HG03139 (cell line): Measurements from ENCODE around the gene RET.

ENCODE experiments used
- ATAC-seq: cut with Tn5 transposase; IDR thresholded peaks from one replicate; pipeline ENCODE4 v1.9.1; 2021; ENCODE audit not compliant: unreplicated experiment

Gene RET

DNA sequence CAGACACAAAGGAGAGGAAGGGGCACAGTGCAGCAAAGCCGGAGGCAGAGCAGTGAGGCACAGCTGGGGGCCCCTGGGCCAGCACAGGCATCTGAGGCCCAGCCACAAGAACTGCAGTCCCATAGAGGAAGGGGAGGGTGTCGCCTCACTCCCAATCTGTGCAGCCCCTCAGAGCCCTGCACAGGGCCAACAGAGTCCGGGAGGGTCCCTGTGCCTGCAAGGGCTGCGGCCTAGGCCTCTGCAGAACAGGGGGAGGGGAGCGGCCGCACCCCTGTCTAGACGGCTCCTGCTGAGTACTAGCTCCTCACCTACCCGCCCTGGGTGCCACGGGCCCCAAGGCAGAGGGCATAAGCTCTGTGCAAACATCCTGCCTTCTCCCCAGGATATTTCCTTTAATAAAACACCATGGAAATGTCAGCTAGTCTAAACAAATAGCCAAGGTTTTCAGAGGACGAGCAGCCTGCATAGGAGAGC, 32.4 kb upstream of the RET start:
- no peak for ATAC-seq

DNA sequence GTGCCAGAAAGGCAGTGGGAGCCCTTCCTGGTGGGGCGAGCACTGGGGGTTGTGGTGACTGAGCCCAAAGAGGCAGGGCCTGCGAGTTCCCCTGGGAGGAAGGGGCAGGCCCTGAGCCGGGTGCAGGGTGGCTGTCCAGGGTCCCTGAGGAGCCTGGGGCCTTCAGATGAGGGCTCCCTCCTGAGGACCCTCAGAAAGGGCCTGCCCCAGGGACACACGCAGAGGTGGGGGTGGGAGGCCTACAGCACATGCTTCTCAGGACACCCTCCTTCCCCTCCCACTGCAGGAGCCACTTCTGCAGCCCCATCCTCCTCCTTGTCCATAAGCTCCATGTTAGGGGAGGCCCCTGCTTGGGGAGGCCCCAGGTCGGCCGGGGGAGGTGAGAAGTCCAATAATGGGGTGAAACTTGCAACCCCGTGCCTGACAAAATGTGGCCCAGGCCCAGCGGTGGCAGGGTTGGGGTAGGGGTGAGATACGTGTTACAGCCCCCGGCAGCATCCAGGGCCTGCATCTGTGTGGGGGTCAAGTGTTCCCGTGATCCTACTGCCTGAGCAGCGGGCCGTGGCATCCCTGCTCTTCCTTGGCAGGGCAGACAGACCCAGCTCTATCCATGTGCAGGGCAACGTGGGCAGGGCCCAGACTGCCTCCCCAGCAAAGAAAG, 31.8 kb upstream of the RET start:
- no peak for ATAC-seq

DNA sequence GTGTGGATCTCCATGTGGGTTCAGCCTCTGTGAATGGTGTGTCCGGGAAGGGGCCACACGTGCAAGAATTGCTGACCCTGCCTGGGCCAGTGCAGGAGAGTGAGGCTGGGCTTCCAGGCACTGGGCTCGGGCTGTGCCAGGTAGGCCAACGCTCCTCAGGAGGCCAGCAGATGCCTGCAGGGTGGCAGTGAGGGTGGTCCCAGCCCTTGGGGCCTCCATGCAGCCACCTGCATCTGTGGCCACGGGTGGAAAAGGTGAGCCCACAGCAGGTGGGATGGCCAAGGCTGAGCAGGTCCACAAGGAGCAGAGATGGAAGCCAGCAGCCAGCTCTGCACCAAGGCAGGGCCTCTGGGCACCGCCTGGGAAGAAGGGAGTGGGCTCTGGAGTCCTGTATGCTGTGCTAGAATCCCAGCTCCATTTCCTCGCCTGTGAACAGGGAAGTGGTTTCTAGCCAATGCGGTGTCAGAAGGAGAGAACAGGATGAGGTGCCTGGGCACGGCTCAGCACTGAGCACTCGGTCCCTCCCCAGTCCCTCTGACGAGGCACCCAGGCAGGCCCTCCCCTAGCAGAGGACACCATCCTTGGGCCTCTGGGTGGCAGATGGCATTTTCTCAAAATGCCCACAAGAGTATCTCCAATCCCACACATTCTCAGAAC, 31.1 kb upstream of the RET start:
- ATAC-seq: no peak

DNA sequence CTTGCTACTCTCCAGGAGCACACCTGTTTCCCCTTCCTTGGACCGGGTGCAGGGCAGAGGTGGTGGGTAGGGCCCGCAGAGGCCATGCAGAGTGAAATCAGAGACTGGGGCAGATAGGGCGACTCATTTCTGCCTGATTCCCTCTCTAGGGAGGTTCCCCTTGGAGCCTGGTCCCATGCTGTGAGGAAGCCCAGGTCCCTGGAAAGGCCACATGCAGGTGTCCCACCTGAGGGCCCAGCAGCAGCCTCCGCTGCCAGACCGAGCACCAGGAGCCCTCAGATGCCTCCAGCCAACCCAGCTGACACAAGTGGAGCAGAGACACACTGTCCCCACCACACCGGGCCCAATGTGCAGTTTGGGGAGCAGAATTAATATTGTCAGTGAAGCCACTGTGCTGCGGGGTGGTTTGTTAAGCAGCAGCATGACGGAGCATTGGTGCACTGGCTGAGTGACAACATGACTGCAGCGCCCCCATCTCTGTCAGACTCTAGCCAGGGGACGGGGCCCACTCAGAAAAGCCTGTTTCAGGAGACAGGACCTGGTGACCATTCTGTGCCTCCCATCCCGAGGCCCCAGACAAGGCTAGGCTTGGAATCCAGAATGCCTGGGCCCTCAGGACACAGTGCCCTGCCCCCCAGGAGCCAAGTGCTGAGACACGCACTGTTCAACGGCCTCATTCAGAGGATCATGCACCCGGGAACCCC, 30.4 kb upstream of the RET start:
- ATAC-seq: no peak

DNA sequence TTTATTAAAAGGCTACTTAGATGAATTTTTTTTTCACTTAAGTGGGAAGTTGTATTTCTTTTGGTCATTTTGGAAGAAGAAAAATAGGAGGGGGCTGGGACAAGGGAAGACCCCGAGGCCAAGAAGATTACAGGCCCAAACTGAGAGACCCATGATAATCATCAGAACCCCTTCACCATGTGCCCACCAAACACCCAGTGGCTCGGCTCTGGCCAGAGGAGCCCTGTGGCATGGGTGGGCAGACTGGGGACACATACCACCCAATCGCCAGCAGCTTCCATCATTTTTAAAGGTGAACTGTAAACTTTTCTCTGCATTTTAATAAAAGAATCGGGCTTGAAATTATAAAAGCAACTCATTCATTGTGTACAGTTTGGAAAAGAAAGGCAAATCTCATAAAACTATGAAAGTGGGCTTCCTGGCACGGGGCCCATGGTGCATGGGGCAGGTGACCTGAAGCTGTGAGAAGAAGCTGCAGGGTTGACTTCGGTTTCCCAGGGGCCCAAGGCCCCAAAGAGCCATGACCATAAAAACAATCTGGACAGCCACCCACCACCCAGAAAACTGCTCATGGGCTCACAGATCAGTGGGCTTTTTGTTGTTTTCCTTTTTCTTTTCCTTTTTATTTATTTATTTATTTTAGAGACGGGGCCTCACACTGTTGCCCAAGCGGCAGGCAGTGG, 29.4 kb upstream of the RET start:
- ATAC-seq: no peak

DNA sequence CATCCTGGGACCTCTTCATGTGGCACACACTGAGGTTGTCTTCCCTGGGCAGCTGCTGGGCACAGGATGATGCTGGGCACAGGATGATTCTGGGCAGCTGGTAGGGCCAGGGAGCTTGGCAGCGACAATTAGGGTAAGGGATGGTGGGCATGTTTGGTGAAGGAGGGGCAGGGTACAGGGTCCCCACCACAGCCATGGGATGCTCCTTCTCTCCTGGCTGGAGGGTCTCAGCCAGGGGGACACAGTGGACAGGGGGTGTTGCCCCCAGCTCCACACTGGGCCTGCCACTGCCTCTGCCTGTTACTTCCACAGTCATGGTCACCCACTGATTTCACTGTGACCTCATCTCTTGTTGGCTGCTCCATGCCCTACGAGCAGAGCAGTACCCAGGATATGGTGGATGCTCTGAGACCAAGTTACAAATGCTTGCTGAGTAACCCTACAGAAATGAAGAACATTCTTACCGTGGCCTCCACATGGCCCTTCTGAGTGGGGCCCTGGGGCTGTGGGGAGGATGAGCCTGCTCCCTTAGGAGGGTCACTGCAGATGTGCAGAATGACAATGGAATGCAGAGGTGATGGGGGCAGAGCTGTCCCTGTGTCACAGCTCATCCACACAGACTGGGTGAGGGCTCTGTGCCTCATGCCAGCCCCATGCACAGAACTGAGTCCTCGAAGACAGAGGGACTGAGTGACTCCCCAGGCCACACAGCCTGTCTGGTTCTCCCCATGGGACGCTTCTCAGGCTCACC, 28.4 kb upstream of the RET start:
- ATAC-seq: no peak

DNA sequence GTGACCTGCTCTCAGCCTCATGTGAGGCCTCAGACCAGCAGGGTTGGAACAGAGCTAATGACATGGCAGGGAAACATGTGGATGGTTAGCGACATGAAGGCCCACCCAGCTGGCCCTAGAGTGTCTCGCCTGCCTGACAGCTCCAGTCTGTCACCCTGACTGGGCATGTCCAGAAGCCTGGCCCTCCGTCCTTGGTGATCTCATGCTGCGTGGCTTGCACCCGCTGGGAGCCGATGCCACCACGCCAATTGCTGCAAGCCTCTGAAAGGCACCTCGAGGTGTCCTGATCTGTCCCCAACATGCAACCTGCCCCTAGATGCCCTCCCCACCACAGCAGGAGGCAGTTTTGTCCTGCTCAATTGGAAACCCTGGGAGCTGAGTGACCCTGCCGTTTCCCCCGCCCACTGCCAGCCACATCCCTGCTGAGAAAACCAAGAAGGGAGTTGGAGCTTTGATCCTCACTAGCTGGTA, 27.8 kb upstream of the RET start:
- no peak for ATAC-seq

DNA sequence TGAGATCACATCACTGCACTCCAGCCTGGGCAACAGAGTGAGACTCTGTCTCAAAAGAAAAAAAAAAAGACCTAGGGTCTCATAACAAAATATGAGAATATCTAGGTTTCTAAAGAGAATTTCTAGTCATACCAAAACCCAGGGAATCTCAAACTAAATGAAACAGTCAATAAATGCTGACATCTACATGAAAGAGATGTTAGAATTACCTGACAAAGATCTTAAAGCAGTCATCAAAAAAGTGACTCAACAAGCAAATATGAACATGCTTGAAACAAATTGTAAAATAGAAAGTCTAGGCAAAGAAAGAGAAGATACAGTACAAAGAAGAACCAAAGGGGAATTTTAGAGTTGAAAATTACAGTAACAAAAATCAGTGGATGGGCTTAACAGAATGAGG, 26.9 kb upstream of the RET start:
- no peak for ATAC-seq

DNA sequence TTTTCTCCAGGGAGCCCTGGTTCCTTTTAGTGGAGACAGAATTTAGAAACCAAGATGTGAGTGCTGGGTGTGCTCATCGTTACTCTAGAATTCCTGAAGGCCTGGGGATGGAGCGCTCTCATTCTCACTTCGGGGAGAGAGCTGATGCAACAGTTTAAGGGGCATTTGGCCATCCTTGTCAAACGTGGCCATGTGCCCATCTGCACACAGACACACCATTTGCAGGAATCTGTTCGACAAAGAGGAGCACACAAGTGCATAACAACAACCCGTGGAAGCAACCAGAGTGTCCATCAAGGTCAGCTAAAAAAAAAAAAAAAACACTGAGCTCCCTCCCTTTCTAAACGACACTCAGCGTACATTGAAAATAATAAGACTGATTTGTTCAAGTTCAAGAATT, 23.0 kb upstream of the RET start:
- ATAC-seq: no peak

DNA sequence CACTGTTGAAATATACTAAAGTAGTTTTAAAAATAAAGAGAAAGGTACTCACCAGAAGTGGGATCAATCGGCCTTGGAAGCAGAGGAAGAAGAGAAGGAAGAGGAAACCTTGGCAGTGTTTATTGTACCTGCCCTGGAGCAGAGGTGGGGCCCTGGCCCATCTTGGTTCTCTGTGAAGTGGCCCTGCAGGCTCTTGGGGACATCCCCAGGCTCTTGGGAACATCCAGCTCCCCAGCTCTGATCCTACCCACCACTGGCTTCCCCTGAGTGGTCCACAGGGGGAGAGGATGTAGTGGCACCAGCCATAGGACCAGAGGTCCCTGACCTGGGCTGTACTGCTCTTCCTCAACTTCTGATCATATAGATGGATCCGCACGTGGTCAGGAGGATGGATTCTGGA, 22.3 kb upstream of the RET start:
- no peak for ATAC-seq

DNA sequence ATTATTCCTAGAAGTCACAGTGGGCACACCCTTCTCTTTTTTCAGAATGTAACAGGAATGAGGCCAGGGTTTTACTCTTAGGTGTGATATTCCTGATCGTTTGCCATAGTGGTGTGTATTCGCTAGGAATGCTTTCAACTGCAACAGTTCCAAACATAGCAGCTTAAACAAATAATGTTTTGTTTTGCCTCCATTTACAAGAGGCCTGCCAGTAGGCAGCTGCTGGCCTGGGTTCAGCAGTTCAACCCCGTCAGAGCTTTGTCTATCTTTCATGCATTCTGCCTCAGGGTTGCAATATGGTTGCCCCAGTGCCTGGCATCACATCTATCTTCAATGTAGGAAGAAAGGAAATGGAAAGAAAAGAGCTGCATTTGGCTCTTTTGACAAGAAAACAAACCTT, 21.7 kb upstream of the RET start:
- no peak for ATAC-seq

DNA sequence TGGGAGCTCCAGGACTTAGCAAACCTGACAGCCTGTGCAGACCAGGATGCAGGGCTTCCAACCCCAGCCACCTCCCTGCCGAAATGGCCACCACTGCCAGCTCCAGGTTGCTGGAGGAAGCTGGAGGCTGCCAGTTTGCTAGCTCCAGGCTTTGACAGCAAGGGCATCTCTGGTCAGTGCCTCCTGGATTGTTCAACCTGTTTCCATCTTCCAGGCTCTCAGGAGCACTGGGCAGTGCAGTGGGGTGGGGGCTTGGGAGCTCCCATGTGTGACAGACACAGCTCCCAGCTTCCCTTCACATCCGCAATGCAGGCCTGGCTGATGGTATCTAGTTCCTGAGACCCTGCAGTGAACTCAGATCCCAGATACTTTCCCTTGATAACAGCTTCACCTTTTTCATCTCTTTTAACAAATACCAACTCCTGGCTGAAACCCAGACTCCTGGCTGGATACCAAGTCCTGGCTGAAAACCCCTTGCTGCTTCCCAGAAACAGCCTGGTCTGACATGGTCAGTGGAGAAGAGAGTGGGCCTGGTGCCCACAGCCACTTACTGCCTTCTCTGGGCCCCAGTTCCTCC, 20.8 kb upstream of the RET start:
- no peak for ATAC-seq

DNA sequence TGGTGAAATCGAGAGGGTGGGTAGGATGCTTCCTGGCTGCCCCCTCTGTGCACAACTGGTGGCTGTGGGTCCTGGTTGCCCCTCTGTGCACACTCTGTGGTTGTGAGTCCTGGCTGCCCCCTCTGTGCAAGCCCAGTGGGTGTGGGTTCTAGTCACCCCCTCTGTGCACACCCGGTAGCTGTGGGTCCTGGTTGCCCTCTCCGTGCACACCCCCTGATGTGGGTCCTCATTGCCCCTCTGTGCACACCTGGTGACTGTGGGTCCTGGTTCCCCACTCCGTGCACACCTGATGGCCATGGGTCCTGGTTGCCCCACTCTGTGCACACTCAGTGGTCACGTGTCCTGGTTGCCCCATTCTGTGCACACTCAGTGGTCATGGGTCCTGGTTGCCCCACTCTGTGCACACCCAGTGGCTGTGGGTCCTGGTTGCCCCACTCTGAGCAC, 20.3 kb upstream of the RET start:
- ATAC-seq: no peak

DNA sequence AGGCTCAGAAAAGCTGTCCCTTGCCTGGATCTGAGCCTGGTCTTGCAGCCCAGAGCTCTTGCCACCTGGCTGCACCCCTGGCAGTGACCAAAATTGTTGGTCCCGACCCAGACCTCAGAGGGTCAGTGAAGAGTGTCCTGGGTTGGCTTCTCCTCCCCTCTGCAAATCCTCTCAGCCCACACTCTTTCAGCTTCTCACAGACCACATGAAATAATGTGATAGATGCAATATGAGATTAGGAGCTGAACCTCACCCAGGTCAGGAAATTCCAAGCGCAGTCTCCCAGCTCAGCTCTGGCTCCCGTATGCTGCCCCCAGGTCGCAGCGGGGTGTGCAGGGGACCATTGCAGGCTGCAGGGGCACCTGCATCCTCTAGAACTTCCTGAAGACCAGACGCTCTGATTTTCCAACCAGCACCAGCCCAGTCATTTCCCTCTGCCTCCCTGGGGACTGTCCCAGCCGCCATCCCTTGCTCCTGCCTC, 19.6 kb upstream of the RET start:
- ATAC-seq: no peak

DNA sequence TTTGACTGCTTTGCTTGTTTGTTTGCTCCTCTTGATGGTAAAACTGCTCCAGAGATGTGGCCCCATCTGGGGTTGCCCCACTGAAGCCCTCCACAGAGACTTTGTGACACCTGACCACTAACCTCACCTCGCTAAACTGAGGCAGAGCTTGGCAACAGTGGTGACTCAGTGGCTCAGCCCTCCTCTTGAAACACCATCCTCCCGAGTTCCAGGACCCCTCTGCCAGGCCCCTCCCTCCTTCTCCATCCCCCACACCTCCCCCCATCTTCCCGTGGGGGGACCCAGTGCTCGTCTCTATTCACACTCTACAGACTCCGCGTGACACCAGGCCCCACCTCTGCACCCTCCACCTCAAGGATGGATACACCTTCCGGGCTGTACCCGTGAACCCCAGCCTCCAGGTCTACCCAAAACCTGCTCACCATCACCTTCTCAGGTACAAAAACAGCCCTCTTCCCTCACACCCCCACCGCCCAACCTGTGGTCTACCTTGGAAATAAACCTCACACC, 19.0 kb upstream of the RET start:
- no peak for ATAC-seq

DNA sequence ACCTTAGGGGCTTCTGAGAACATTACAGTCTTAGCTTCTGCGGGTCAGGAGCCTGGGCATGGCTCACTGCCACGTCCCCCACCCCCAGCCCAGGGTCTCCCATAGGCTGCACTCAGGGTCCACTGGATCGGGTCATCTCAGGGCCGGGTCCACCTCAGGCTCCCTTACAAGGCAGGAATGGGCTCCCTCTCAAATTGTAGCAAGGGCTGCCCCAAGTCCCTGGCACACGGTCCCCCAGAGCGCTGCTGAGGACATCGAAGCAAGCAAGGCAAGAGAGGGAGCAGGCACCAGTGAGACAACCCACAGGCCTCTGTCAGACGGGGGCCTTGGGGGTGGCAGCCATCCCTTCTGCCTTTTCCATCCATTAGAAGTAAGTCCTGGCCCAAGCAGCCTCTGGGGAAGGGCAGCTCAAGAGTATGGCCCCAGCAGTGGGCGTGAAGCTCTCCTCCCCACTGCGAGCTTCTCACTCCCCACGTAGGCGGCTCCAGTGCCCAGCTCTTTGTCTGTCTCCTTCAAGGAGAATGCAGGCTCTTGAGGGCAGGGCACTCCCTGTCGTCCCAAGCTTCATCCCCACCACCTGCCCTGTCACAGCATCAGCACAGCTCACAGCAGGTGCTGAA, 18.0 kb upstream of the RET start:
- no peak for ATAC-seq

DNA sequence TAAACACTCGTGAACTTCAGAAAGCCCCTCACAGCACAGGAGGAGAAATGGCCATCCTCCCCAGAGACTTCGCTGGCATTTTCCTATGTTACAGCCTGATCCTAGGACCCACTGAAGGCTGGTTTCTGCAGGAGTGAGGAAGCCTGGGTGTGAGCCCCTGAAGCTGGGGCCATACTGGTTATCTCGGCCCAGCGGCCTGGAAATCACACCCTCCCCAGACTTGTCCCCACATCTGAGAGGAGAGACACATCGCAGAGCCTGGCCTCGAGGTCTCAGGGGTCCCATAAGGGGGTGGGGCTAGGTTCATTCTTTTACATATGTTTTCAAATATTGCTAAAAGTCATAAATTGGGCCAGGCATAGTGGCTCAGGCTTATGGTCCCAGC, 17.5 kb upstream of the RET start:
- no peak for ATAC-seq

DNA sequence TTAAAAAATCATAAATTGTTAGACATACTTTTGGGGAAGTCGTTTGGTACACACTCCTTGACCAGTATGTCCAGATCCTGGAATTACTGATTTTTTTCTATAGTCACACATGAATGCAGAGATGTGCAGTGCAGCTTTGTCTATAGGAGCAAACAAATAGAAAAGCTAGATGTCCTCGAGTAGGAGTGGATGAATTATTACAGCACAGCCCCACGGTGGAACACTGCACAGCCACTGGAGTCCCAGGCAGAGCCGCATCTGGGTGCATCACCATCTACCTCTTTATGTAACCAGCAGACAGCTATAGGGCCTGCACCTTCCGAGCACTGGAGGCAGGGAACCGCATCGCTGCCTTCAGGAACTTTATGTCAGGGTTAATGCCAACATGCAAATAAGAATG, 17.0 kb upstream of the RET start:
- no peak for ATAC-seq

DNA sequence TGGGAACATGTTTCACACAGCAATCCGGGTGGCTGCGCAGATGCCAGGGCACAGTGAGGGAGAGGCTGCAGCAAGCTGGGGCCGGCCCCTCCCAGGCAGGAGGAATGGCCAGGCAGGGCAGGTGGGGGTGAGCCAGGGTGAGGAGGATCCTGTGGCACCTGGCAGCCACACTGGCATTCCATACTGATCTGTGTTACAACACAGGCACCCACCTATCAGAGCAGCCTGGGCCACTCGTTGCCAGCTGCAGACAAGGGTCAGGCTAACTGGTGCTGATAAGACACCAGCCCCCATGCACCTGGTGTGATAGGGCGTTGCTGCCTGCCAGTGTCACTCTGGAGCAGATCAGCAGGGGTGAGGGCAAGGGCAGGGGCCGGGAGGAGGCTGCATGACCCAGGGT, 16.6 kb upstream of the RET start:
- no peak for ATAC-seq

DNA sequence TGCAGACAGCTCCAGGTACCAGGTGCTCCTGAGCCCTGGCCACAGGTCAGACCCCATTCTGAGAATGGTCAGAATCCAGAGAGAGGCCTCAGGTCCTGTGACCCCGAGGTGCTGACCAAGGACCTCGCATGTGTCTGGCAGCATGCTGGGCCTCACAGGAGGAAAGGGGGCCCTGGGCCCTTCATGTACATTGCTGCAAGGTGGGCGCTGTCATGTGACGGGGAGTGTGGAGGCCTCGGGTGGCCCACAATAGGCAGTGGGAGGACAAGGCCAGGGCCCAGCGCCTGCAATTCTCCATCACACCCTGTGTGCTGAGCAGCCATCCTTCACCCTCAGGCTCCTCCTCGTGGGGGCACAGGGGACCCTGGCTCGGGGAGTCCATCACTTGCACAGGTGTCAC, 15.5 kb upstream of the RET start:
- no peak for ATAC-seq
